Ovary (tissue), 9 donors: ENCODE measurements around the gene SLC22A23. TPM values are rescaled to one million over a fixed set of nuclear protein-coding genes. Genes with fewer than 3 reads are reported as not detected.

Experiments
- DNase-seq, 5 donors: peaks; one replicate each; pipeline ENCODE4 v3.0.0-alpha.2; 2019 to 2020
- H3K27ac ChIP-seq, 2 donors: fragments of 200-600 bp; one replicate each; pipeline versions ENCODE4 v1.5.1 to v1.8.0; 2019 to 2022
- H3K27me3 ChIP-seq: fragments of 200-600 bp; one replicate; pipeline ENCODE4 v1.8.0; 2022
- H3K36me3 ChIP-seq: fragments of 200-600 bp; sonication (generic); one replicate; pipeline ENCODE4 v1.5.1; 2019
- H3K4me1 ChIP-seq: one replicate; pipeline ENCODE4 v1.8.1; 2013; ENCODE audit warnings: mild to moderate bottlenecking, moderate library complexity; ENCODE audit not compliant: insufficient read depth
- H3K4me3 ChIP-seq: fragments of 200-600 bp; sonication (generic); one replicate; pipeline ENCODE4 v1.5.1; 2017
- H3K9me3 ChIP-seq, 2 donors: fragments of 200-600 bp in 1 of 2; sonication (generic) in 1 of 2; one replicate each; pipeline versions ENCODE4 v1.5.1 to v1.8.1; 2013 to 2019; ENCODE audit warnings: mild to moderate bottlenecking in 1 of 2, moderate library complexity in 1 of 2
- EP300 ChIP-seq: sonication (generic); formaldehyde crosslinking; IDR thresholded peaks from one replicate; pipeline ENCODE4 v1.6.1; 2017; ENCODE audit warnings: antibody characterized with exemption
- POLR2A ChIP-seq: fragments of 450-650 bp; IDR thresholded peaks from one replicate; pipeline ENCODE4 v1.6.1; 2017; ENCODE audit warnings: antibody characterized with exemption, mild to moderate bottlenecking, moderate library complexity
- WGBS, 3 donors: extraction: QIAGEN DNeasy Blood & Tissue Kit in 1 of 3; methylation state at CpG; one replicate each; pipeline versions ENCODE4 v1.1.5 to v1.1.7; 2013 to 2017; 5-methylcytosine and 5-hydroxymethylcytosine counted together
- intact Hi-C, 4 donors: fragments of 100-400 bp; cut with DNase I; formaldehyde crosslinking; loops; one replicate each; pipeline versions ENCODE4 v1.11.0 to v1.15.1; 2022 to 2023
- polyA plus RNA-seq, 2 donors: library from polyadenylated mRNA; stranded (reverse); fragments of 200-250 nt in 1 of 2; fragments of 350-450 nt in 1 of 2; fragmentation: Illumina TruSeq in 1 of 2; extraction: RNeasy Lipid Tissue Mini Kit (QIAGEN cat#74804) in 1 of 2; gene quantifications; one replicate each; pipeline ENCODE4 v1.2.3, GENCODE V29; 2013 to 2014
- total RNA-seq, 7 donors: library from RNA; depleted of rRNA in 2 of 7; stranded (reverse); fragments of >200 nt in 2 of 7; fragmentation: NEBNext Ultra II Directional in 3 of 7; extraction: Animal tissue kit (Norgen Biotek cat#: 25700) in 3 of 7; gene quantifications; one replicate each; pipeline versions ENCODE4 v1.1.0 to v1.2.4, GENCODE V29; 2016 to 2023
- TF ChIP-seq, protein P1 (sequence below), 3 donors: fragments of 450-650 bp in 2 of 3; fragments of 200-600 bp in 1 of 3; IDR thresholded peaks; one replicate each; pipeline versions ENCODE4 v1.5.1 to v1.8.0; 2016 to 2022; ENCODE audit warnings: antibody characterized with exemption in 3 of 3, mild to moderate bottlenecking in 1 of 3
- donor health status: DM: no; HTN: no; CAD: no; lungs with moderate emphysema.
- donor health status: DM: no; HTN: no; CAD: no.
- donor health status: Bipolar disorder and iron deficiency.
- donor health status: DM: yes; HTN: yes; CAD: no.
- donor health status: DM: no; HTN: no; CAD: no.
- donor health status: DM: yes; HTN: yes; CAD: no.

SLC22A23 gene
- total and polyA plus RNA-seq, 9 donors: 2.3 to 31.0 (median 5.2) TPM

DNA sequence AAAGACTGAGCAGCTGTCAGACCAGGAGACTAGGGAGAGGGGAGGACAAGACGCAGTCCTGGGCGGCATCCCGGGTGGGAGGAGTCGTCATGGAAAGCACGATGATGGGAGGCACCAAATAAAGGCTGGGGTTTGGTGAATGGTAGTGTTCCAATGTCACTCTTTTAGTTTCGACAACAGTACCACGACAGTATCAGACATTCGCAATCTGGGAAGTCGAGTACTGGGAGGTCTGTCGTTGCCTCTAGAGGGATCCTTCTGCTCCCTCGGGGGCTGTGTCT, 166.0 kb downstream of the SLC22A23 start:
- Histone ChIP-seq H3K27ac (no peak overlapping the region), H3K36me3 (no peaks in the 10 kb centered on the region), H3K27me3 (no peaks in the 10 kb centered on the region), H3K4me1 (peaks cover 1% of the 10 kb centered on the region), H3K4me3 (no peak overlapping the region), H3K9me3 (no peaks in the 10 kb centered on the region)
- intact Hi-C loops: no loop called here
- TF ChIP-seq EP300: no peak
- TF ChIP-seq, protein P1, sequence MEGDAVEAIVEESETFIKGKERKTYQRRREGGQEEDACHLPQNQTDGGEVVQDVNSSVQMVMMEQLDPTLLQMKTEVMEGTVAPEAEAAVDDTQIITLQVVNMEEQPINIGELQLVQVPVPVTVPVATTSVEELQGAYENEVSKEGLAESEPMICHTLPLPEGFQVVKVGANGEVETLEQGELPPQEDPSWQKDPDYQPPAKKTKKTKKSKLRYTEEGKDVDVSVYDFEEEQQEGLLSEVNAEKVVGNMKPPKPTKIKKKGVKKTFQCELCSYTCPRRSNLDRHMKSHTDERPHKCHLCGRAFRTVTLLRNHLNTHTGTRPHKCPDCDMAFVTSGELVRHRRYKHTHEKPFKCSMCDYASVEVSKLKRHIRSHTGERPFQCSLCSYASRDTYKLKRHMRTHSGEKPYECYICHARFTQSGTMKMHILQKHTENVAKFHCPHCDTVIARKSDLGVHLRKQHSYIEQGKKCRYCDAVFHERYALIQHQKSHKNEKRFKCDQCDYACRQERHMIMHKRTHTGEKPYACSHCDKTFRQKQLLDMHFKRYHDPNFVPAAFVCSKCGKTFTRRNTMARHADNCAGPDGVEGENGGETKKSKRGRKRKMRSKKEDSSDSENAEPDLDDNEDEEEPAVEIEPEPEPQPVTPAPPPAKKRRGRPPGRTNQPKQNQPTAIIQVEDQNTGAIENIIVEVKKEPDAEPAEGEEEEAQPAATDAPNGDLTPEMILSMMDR (IDR thresholded peaks at IDR 0.05): no peak
- no peak for TF ChIP-seq POLR2A
- peak in 1 of 5 donors; percentile 18 for DNase-seq
- 47 to 60% (median 55%) methylated on average over 11 of the region's 11 CpGs for WGBS, 3 donors

GRCh38 chr6:3290149-3290930, 166.5 kb downstream of the SLC22A23 start:
- no peak overlapping the region for H3K27ac ChIP-seq
- no peaks in the 10 kb centered on the region for H3K9me3 ChIP-seq
- no peak overlapping the region for H3K4me3 ChIP-seq
- H3K4me1 ChIP-seq: peaks cover 1% of the 10 kb centered on the region
- H3K36me3 ChIP-seq: no peaks in the 10 kb centered on the region
- TF ChIP-seq, protein P1 (IDR thresholded peaks at IDR 0.05): no peak
- TF ChIP-seq EP300 (no peak), POLR2A (no peak)
- 69 to 73% (median 72%) methylated on average over 15 of the region's 15 CpGs for whole genome bisulfite sequencing, 3 donors
- H3K27me3 ChIP-seq: no peaks in the 10 kb centered on the region
- peak in 2 of 5 donors; percentile 5 to 8 for DNase-seq
- intact Hi-C loops: no loop called here

GRCh38 chr6:3289664-3290055, 167.2 kb downstream of the SLC22A23 start:
- no peaks in the 10 kb centered on the region for H3K36me3 ChIP-seq
- WGBS, 3 donors: 75 to 84% (median 81%) methylated on average over 7 of the region's 7 CpGs
- H3K27ac ChIP-seq: no peak overlapping the region
- intact Hi-C loops: loop anchor here in 1 of 4 donors (10.0 kb wide), 1 partner anchor 165 kb away; the partner anchor contains the start of gene SLC22A23
- H3K4me3 ChIP-seq: no peak overlapping the region
- peak in 2 of 5 donors; percentile 18 to 21 for DNase-seq
- TF ChIP-seq, protein P1 (IDR thresholded peaks at IDR 0.05): no peak
- TF ChIP-seq EP300 (no peak), POLR2A (no peak)
- no peaks in the 10 kb centered on the region for H3K27me3 ChIP-seq
- no peaks in the 10 kb centered on the region for H3K9me3 ChIP-seq
- peaks cover 1% of the 10 kb centered on the region for H3K4me1 ChIP-seq

DNA sequence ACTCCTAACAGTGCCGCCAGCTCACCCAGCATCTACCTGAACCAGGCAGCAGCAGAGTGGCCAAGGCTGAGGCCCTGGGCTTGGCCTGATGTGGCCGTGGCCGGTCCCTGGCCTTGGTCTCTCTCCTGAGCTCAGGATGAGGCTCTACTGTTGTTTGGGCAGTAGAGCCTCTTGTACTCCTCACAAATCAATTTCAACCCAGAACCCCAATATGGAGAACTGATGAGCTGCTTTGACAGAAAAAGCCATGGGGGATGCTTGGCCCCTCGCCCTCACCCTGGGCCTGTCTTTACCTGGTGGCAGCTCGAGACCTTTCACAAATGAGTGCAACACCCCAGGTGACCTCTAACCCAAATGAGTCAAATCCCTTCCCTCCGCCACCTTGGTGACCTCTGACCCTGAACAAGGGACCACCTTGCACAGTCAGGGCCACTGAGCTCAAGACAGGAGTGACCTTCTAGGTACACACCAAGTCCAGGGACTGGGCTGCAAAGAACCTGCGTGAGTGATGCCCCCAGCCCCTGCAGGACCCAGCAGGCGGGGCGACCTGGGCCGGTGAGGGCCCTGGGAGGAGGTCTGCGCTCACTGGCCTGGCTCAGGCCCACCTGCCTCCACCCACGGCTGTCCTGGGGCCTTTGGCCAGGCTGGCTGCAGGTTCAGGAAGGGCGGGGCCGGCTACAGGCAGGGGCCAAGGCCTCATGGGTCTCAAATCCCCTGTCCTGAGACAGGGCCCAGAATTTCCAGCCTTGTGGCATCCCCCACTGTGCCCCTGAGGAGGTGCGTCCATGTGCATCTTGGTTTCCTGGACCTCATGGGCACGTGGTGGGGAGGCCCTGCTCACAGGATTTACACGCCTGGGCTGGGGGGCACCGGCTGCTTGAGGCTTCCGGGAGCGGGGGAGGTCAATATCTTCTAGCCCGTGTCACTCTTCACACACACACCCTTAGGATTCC, 167.9 kb downstream of the SLC22A23 start:
- peak in 3 of 5 donors; percentile 15 to 34 (median 21) for DNase-seq
- intact Hi-C loops: loop anchor here in 1 of 4 donors (10.0 kb wide), 1 partner anchor 166 kb away; the partner anchor contains the start of gene SLC22A23
- Histone ChIP-seq H3K9me3 (no peaks in the 10 kb centered on the region), H3K27me3 (no peaks in the 10 kb centered on the region), H3K27ac (no peak overlapping the region), H3K4me3 (no peak overlapping the region), H3K4me1 (peaks cover 1% of the 10 kb centered on the region), H3K36me3 (no peaks in the 10 kb centered on the region)
- 80 to 88% (median 86%) methylated on average over 18 to 21 of the region's 21 CpGs for WGBS, 3 donors
- TF ChIP-seq, protein P1 (IDR thresholded peaks at IDR 0.05): no peak
- TF ChIP-seq EP300 (no peak), POLR2A (no peak)
